ENCODE results near the gene CLCN7. TPM values are rescaled to one million over a fixed set of nuclear protein-coding genes. Genes with fewer than 3 reads are reported as not detected.
"Not testable (repeated sequence)": the region's sequence is repeated elsewhere in the genome, so short reads cannot be mapped to it uniquely, and the experiment has no call there.

The CLCN7 gene
- polyA plus RNA-seq, 4 donors: 36.8 to 78.5 (median 54.4) TPM

- DNase-seq (ENCODE audit: low read depth in 4 of 4, low spot score in 2 of 4): no peak
Observed at GRCh38 chr16:1447965-1448364, 26.9 kb downstream of the CLCN7 start.

- no peak for DNase-seq (ENCODE audit: low read depth in 4 of 4, low spot score in 2 of 4)
Observed at GRCh38 chr16:1446296-1447080, 28.3 kb downstream of the CLCN7 start.

- no peak for DNase-seq (ENCODE audit: low read depth in 4 of 4, low spot score in 2 of 4)
Observed at GRCh38 chr16:1445518-1446203, 29.2 kb downstream of the CLCN7 start.

- DNase-seq (ENCODE audit: low read depth in 4 of 4, low spot score in 2 of 4): no peak
Observed at GRCh38 chr16:1444730-1445517, 29.9 kb downstream of the CLCN7 start.

GRCh38 chr16:1443980-1444729 is 30.7 kb downstream of the CLCN7 start, which contains the start of gene CCDC154:
CCDC154 (minus strand) TSS chr16:1444556; CDS start chr16:1444322, 234 bp downstream.
- DNase-seq (ENCODE audit: low read depth in 4 of 4, low spot score in 2 of 4): no peak

GRCh38 chr16:1443403-1443973 is 31.3 kb downstream of the CLCN7 start:
- no peak for DNase-seq (ENCODE audit: low read depth in 4 of 4, low spot score in 2 of 4)

- no peak for DNase-seq (ENCODE audit: low read depth in 4 of 4, low spot score in 2 of 4)
Observed at GRCh38 chr16:1442697-1443096, 32.1 kb downstream of the CLCN7 start.

GRCh38 chr16:1441391-1441829 is 33.4 kb downstream of the CLCN7 start:
- no peak for DNase-seq (ENCODE audit: low read depth in 4 of 4, low spot score in 2 of 4)

GRCh38 chr16:1439699-1440074 is 35.1 kb downstream of the CLCN7 start:
- DNase-seq (ENCODE audit: low read depth in 4 of 4, low spot score in 2 of 4): not testable (repeated sequence)

- no peak for DNase-seq (ENCODE audit: low read depth in 4 of 4, low spot score in 2 of 4)
Observed at GRCh38 chr16:1439058-1439698, 35.6 kb downstream of the CLCN7 start.

- DNase-seq (ENCODE audit: low read depth in 4 of 4, low spot score in 2 of 4): no peak
Observed at GRCh38 chr16:1438229-1439057, 36.4 kb downstream of the CLCN7 start.

- DNase-seq (ENCODE audit: low read depth in 4 of 4, low spot score in 2 of 4): no peak
Observed at GRCh38 chr16:1437606-1438005, 37.2 kb downstream of the CLCN7 start.

GRCh38 chr16:1436731-1437355 is 38.0 kb downstream of the CLCN7 start:
- no peak for DNase-seq (ENCODE audit: low read depth in 4 of 4, low spot score in 2 of 4)

GRCh38 chr16:1435921-1436697 is 38.7 kb downstream of the CLCN7 start:
- DNase-seq (ENCODE audit: low read depth in 4 of 4, low spot score in 2 of 4): no peak

GRCh38 chr16:1434644-1435592 is 39.9 kb downstream of the CLCN7 start:
- DNase-seq (ENCODE audit: low read depth in 4 of 4, low spot score in 2 of 4): no peak

GRCh38 chr16:1433756-1434155 is 41.1 kb downstream of the CLCN7 start:
- no peak for DNase-seq (ENCODE audit: low read depth in 4 of 4, low spot score in 2 of 4)

GRCh38 chr16:1433263-1433560 is 41.6 kb downstream of the CLCN7 start:
- no peak for DNase-seq (ENCODE audit: low read depth in 4 of 4, low spot score in 2 of 4)

Data from left renal cortex interstitium (tissue), 4 donors.